GM19035 (cell line): ENCODE data around the gene RPL21.
"Not testable (repeated sequence)": the region's sequence is repeated elsewhere in the genome, so short reads cannot be mapped to it uniquely, and the experiment has no call there.

Source experiments
- ATAC-seq: cut with Tn5 transposase; IDR thresholded peaks from one replicate; pipeline ENCODE4 v1.9.1; 2021; ENCODE audit not compliant: unreplicated experiment

Gene RPL21

DNA sequence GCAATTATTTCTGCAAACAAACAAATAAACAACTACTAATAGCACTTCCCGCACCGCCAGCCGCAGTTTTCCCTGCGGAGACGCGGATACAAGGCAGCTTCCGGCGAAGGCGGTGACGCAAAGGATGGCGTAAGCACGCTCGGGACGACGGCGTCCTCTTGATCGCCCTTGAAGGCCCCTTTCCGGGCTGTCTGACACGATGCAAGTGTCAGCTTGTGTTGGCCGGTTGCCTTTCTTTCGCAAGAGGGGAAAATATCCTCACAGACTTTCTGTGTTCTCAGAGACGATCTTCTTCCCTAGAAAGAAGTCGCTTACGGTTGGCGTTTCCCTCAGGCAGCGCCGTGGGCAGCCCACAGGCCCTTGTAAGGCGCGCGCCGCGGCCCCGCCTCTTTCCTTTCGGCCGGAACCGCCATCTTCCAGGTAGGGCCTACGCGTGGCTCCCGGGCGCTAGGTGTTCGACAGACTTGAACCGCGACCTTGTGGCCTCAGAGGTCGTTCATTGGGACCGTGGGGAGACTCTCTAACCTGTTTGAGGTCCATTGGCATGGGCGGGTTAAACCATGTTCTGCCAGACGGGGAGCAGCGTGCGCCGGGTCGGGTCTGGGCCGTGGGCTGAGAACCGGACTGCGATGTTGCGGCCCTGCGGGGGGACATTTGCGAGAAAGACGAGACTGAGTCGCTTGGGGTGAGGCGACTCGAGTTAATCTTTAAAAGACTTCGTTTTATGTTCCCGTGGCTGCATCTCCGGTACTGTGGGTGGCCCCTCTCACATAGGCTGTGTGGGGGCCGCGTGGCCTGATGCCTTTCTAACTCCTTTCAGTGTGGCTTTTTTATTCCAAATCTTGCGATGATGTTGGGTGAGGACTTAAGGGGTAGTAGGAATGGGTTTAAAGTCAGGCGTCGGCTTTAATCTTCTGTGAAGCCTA, at the start of gene RPL21:
Gene RPL21 (plus strand): TSS at position 393 of the 926 bp plus-strand sequence. CDS start 2,219 bp downstream, outside the sequence.
- ATAC-seq = peak; percentile 95

DNA sequence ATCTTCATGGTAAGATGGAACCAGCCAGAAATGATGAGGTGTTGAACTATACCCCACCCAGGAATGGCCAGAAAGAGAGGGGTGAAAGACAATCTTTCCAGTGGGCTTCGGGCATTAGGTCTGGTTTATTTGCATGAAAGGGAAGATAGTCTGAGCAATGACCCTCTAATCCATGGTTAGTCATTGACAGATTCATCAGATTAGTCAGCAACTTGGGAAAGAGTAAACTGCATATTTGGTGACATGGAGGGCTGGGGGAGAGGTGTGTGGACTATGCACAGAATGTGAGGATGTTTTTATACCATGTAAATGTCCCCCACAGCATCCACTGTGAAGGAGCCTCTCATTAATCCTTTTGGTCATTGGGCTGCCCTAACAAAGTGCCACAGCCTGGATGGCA, 49.7 kb upstream of the RPL21 start:
- ATAC-seq = no peak

DNA sequence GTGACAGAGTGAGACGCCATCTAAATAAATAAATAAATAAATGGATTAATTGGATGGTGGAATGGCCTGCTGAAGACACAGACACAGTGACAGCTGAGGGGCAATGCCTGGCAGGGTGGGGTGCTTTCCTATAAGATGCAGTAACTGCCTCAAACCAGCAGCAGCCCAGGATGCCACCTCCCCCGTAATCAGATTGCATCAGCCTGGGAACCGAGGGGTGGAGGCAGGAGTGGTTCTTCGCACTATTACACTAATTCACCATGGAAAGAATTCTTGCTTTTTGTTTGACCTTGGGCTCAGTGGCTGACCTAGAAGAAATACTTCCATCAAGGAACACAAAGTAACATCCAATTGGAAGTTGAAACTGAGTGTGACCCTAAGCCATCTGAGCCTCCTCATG, 48.2 kb upstream of the RPL21 start:
- ATAC-seq = no peak

DNA sequence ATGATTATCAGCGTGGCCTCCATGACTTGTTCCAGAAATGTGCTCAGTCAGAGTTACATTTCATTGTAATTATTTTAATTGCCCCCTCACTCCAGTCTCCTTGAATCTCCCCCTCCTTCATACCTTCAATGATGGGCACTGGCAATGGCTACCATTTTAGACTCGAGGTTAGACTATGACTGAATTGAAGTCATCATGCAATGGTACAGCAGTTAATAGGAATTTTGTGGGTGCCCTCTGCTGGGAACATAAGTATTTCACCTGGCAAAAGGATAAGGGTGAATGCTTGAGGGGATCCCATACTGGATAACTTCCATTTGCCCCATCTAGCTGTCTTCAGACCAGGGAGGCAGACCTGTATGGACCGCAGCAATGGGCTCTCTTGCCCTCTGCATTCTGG, 47.5 kb upstream of the RPL21 start:
- ATAC-seq = no peak

DNA sequence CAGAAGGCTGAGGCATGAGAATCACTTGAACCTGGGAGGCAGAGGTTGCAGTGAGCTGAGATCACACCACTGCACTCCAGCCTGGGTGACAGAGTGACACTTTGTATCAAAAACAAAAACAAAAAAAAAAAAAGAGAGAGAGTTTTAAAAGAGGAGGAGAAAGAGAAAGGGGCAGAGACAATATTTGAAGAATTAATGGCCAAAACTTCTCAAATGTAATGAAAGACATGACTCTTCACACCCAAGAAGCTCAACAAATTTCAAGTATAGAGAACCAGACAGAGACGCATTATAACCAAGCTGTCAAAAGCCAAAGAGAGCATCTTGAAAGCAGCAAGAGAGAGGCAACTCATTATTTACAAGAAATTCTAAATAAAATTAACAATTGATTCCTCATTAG, 42.8 kb upstream of the RPL21 start:
- no peak for ATAC-seq

- no peak for ATAC-seq
Observed at GRCh38 chr13:27211271-27211670, 40.1 kb upstream of the RPL21 start.

GRCh38 chr13:27211771-27212364, 39.5 kb upstream of the RPL21 start:
- ATAC-seq = no peak

DNA sequence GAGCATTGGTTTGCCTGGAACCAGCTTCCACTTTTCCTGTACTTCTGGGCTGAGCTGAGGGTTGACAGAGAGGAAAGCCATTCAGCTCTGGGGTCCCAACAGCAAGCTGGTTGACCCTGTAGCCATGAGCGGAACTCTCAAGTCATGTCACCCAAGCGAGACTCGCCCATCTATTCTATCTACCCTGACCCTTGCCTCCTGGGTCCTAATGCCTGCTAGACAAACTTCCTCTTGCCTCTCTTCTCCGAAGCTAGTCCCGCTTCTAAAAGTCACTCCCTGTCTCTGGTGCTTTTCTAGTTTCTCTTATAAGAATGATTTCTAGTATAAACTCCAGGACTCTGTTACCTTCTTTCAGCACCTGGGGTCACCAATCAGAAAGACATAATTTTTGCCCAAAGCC, 38.0 kb upstream of the RPL21 start:
- ATAC-seq = not testable (repeated sequence)

- ATAC-seq = not testable (repeated sequence)
Observed at GRCh38 chr13:27217791-27218190, 33.6 kb upstream of the RPL21 start.

DNA sequence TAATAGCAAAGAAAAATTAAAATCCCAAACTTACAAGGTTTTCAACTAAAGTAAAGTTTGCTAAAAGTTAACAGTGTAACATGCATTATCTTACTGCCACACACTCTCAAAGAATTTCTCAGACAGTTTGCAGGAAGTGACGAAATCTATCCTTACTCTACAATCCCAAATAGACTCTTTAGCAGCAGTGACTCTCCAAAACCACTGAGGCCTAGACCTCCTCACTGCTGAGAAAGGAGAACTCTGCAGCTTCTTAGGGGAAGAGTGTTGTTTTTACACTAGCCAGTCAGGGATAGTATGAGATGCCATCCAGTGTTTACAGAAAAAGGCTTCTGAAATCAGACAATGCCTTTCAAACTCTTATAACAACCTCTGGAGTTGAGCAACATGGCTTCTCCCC, 32.5 kb upstream of the RPL21 start:
- ATAC-seq = not testable (repeated sequence)

DNA sequence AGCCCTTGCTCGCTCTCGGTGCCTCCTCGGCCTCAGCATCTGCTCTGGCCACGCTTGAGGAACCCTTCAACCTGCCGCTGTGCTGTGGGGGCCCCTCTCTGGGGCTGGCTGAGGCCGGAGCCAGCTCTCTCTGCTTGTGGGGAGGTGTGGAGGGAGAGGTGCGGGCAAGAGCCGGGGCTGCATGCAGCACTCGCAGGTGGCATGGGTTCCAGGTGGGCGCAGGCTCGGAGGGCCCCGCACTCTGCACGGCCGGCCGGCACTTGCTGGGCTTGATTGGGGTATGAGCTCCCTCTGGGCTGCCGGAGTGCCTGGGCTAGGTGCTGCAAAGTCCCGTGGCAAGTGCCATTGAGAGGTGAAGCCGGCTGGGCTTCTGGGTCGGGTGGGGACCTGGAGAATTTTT, 31.7 kb upstream of the RPL21 start:
- ATAC-seq = no peak

DNA sequence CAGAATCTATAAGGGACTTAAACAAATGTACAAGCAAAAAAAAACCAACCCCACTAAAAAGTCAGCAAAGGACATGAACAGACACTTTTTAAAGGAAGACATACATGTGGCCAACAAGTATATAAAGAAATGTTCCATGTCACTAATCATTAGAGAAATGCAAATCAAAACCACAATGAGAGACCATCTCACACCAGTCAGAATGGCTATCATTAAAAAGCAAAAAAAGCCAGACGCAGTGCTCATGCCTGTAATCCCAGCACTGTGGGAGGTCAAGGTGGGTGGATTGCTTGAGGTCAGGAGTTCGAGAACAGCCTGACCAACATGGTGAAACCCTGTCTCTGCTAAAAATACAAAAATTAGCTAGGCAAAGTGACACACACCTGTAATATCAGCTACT, 29.3 kb upstream of the RPL21 start:
- ATAC-seq = peak; percentile 65

DNA sequence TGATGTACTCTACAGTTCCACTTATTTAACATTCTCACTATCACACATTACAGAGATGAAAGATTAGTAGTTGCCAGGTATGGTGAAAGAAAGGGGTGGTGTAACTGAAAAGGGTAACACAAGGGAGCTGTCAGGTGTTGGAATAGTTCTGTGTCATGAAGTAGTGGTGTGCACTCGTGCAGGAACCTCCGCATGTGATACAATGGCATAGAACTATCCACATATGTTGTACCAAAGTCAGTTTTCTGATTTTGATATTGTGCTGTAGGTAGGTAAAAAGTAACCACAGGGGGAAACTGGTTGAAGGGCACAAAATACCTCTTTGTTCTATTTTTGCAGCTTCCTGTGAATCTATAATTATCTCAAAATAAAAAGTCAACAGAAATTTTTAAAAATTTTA, 24.4 kb upstream of the RPL21 start:
- no peak for ATAC-seq

DNA sequence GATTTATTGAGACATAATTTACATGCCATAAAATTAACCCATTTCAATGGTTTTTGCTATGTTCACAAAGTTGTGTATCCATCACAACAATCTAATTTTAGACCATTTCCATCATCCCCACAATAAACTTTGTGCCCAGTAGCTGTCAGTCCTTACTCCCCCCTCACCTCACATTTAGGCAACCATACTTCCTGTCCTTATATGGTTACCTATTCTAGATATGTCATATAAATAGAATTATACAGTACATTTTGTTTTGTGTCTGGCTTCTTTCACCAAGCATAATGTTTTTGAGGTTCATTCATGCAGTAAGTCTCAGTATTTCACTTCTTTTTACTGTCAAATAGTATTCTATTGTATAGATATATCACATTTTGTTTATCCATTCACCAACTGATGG, 23.2 kb upstream of the RPL21 start:
- ATAC-seq = no peak

GRCh38 chr13:27229642-27230041, 21.7 kb upstream of the RPL21 start:
- ATAC-seq = no peak

DNA sequence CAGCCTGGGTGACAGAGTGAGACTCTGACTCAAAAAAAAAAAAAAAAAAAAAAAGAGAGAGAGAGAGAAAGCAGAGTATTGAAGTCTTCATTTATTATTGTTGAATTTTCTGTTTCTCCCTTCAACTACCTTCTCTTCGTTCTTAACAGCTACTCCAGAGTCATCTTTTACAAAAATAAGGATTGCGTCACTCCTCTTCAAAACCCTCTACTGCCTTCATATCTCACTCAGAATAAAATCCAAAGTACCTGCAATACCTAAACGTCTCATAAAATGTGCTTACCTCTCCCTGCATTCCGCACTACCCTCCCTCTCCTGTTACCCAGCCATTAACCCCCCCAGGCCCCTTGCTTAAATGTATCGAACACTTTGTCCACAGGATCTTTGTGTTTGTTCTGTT, 17.4 kb upstream of the RPL21 start:
- no peak for ATAC-seq

- no peak for ATAC-seq
Observed at GRCh38 chr13:27236478-27236877, 14.9 kb upstream of the RPL21 start.

DNA sequence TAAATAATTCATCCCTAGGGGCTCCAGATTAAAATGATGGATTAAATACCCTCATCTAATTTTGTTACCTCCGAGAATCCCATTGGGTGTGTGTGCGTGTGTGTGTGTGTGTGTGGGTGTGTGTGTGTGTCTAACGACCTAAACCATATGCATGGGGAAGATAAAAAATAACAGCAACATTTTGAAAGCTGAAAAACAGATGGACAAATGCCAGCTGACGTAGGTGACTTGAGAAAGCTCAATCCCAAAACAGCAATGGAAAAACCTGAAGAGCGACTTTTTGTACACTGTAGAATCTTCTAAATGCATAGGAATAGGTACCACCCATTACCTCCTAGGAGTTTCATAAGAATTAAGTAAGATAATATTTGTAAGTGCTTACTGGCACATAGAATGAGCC, 8.7 kb upstream of the RPL21 start:
- ATAC-seq = no peak

- no peak for ATAC-seq
Observed at GRCh38 chr13:27245610-27246009, 5.7 kb upstream of the RPL21 start.

- peak; percentile 8 for ATAC-seq
Observed at GRCh38 chr13:27250833-27251165, 559 bp upstream of the RPL21 start.

DNA sequence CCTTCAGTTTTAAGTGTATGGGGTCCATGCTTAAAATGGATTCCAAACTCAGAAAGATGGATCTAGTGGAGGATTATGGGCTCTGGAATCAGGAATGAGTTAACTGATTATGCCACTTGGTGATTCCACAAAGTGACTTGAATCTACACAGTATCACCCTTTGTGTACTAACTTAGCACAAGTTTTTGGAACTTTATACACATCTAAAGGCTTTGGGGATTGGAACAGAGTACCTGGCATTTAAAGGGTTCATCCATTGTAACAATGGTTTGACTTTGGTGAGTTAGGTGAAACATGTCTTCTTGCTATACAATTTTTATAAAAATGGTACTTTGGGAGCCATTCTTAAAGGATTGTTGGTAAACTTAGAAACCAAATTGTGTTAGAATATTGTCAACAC, 1.1 kb downstream of the RPL21 start:
- ATAC-seq = no peak

- no peak for ATAC-seq
Observed at GRCh38 chr13:27257233-27257568, 5.8 kb downstream of the RPL21 start.
